SKM-1 treated with dmso at 0.1 percent for 144 hours (cell line): ENCODE results near the gene ZDHHC11.

Source experiments
- DNase-seq: peaks from one replicate; lab custom pipeline; 2025; ENCODE audit not compliant: unreplicated experiment; lab: John Stamatoyannopoulos, UW

ZDHHC11 gene

DNA sequence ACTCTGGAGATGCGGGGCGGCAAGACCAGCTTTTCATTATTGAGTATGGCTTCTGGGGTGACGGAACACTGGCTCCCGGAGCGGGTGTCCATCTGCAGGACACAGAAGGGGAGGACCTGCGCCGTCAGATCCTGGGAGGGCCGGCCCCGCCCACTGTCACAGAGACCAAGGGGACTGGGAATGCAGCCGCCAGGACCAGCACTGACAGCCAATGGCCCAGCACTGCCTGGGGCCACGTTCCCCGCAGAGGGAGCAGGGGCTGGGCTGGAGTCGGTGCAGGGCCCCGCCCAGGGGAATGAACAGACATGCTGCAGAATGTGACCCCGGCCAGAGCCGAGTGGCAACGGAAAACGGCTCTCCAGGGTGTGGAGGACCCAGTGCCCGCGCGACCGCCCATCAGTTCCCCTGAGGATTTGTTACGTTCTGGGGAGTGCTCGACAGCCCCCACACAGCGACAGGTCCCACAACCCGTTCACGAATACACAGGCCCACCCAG is at the start of gene ZDHHC11:
TSS of gene ZDHHC11 (minus strand) at position 476 of the 496 bp plus-strand sequence. CDS start at position 92, 384 bp downstream.
- DNase-seq: no peak

GRCh38 chr5:893711-894110 is 42.9 kb upstream of the ZDHHC11 start:
- DNase-seq: no peak

DNA sequence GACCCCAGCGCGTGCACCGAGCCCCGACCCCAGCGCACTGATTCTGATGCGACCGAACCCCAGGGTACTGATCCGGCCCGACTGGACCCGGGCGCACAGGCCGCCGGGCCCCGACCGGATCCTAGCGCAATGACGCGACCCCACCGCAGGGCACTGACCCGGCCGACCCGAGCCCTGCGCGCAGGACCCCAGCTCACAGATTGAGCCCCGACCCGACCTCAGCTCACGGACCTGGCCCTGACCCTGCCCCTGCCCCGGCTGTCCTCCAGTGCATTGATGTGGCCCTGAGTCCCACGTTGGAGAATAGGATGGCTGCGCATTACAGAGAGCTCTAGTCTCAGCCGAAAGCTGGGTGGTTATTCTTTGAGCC is 42.3 kb upstream of the ZDHHC11 start:
- no peak for DNase-seq

GRCh38 chr5:892394-893136 is 41.8 kb upstream of the ZDHHC11 start, which contains the start of the genes BRD9 and TRIP13:
TSS of gene BRD9 (minus strand) at chr5:892801. CDS start at chr5:892657, 144 bp downstream.
TSS of gene TRIP13 (plus strand) at chr5:892884. CDS start at chr5:892999, 115 bp downstream.
- DNase-seq: peak; percentile 69

DNA sequence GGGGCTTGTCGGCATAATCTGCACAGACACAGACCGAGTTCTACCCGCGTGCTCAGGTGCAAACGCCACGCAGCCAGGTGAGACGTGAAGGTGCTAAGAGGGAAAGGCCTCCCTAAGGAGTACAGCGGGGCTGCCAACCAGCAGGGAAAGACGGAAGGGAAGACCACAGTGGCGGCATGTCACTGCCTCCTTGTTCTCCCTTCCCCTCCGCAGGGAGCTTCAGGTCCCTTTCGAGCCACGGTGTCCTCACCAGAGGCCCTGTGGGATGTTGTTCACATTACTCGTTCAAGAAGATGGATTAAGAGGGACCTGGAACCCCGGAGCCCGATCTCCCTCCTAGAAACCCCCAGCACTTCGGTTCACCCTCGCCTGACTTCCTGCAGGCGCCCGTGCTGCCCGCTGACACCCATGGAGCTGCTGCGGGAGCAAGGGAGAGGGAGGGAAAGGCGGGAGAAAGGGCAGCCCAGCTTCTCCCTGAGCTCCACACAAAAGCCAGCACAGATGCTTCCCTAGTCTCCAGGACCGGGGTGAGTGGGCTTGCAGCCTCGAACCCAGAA is 41.1 kb upstream of the ZDHHC11 start:
- no peak for DNase-seq

DNA sequence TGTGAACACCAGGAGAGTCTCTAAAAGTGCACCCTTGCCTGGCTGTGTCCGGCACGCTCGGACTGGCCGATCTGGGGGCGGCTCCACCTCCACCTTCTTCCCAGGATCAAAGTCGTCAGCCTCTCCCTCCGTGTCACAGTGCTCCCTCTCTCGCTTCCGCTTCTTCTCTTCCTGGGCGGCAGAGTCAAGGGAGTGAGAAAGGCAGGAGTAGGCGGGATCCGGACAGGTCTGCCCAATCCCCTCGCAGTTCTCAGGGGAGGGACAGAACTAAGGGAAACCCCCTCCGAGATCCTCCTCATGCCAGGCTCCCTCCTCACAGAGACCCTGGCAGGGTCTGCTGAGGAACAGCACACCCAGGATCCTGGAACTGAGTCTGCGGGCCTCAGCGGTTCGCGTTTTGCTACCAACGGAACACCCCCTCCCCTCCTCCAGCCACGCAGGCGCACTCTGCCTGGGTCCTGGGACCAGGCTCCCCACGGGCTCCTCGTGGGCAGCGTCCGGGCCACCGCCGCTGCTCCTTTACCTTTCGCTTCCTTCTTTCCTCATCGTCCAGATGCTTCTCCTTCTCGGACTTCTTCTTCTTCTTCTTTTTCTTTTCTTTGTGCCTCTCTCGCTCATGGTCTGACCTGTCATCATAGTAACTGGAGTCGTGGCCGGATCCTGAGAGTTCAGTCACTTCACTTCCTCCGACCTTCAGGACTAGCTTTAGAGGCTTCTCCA is 40.5 kb upstream of the ZDHHC11 start:
- DNase-seq: no peak

DNA sequence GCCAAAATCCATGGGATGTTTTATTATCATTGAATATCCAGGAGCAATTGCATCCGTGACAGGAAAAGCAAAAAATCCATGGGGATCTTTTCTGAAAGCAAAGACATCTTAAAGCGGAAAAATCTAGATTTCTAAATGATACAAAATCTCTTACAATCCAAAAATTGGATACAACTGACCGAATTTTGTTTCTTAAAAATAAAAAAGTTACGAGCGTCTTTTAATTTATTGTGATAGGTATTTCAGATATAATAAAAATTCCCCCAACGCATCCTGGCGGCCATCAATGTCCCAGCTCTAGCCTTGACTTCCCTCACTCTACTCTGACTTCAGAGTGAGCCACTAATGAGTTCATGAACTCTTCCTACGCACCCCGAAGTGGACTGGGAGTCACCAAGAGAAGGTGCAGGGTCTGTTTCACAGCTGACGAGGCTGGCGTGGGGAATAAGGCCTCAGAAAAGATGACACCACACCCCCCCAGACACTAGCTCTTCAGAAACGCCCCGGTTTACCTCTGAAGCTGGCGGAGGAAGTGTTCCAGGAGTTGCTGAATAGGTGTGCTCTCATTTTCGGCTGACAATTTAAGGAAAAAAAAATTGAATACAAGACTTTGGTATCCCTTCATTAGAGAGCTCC is 38.4 kb upstream of the ZDHHC11 start:
- DNase-seq: no peak

DNA sequence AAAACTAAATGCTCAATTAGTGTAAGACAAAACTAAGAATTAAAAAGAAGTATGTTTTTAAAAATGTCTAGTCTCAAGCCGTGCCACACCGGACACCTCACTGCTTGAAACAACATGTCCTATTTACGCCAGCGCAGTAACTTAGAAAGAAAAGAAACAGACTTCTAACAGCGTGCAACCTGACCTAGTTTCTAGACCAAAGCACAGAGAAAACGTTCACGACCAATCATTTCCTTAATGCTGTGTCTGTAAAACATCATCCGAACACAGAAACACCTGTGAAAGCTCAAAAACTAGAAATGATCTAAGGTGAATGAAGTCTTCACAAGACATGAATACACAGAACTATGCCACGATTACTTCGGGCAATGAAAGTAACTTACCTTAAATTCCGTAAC is 37.9 kb upstream of the ZDHHC11 start:
- DNase-seq: no peak

- DNase-seq: no peak
These were observed 37.3 kb upstream of the ZDHHC11 start for GRCh38 chr5:887947-888637.

- no peak for DNase-seq
These were observed 36.0 kb upstream of the ZDHHC11 start for GRCh38 chr5:886716-887325.

DNA sequence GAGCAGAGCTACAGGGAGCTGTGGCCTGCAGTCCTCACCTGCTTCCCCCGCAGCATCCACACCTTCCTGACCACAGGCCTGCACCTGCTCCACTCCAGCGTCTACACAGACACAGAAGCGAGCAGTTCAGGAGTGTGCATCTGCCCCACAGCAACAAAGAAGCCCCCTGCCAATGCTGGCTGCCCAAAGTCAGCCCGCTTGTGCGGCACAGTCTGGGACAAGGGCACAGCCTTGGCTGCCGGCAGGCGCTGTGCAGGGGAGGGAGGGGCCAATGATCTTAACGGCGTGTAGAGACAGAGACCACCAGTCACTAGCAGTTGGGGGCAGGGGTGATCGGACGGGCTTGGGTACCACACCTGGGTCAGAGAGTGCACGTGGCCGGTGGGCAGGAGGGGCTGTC is 35.2 kb upstream of the ZDHHC11 start:
- no peak for DNase-seq

DNA sequence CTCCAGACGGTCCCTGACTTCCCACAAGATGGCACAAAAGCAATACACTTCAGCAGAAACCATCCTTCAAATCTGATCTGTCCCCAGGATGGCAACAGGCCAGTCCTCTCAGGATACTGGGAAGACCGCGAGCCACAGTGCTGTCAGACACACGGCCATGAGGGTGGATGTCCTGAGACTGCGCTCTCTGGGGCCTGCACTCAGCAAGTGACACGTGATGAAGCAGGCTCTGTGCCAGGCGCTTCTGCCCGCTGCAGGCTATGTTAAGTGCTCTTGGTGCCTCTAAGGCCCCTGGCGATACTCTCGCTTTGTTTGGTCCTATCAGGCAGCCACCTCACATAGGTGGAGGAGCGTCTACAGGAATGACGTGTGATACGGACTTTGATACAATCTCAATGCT is 34.7 kb upstream of the ZDHHC11 start:
- no peak for DNase-seq

DNA sequence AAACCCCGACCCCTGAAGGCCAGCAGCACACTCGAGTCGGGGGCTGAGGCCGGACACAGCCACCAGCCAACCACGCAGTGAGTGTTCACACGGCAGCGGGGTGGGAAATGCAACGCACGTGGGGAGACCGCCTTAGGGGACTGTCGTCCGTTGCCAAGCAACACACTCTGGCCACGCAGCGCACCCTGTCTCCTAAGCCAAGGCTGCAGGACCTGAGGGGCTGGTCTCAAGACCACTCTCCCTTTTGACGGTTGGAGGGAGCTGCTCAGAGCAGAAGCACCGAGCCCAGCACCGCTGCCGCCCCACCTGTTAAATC is 34.3 kb upstream of the ZDHHC11 start:
- no peak for DNase-seq

DNA sequence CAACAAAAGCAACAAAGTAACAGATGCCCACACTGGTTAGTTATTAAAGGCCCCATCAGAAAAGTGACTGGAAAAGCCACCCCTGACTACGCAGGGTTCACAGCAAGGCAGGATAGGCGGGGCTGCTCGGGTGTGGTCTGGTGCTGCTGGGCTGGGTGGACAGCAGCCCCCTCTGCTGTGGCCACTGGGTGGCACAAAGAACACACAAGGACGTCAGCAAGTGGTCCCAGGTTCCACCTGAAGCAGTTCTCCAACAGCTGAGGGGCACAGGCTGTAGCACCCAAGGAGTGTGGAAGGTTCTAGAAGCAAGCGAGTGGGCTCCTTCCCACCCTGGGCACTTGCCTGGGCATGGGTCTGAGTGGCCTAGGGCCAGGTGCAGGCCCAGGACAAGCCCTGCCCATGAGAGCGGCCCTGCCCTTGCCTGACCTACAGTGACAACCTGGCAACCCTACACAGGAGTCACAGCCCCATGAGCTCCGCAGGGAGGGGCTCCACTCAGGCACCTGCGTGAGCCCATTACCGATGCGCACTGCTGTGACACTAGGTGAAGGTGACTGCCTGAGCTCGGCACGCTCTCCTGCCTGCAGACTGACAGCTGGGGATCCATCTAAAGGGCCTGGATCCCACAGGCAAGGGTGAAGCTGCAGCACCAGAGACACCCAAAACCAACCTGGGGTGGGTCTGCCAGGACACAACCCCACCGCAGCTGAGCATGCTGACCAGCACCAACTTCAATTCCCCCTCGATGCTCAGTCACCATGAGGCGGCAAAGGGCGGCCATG is 33.8 kb upstream of the ZDHHC11 start:
- no peak for DNase-seq

GRCh38 chr5:883475-884181 is 32.8 kb upstream of the ZDHHC11 start:
- DNase-seq: no peak

DNA sequence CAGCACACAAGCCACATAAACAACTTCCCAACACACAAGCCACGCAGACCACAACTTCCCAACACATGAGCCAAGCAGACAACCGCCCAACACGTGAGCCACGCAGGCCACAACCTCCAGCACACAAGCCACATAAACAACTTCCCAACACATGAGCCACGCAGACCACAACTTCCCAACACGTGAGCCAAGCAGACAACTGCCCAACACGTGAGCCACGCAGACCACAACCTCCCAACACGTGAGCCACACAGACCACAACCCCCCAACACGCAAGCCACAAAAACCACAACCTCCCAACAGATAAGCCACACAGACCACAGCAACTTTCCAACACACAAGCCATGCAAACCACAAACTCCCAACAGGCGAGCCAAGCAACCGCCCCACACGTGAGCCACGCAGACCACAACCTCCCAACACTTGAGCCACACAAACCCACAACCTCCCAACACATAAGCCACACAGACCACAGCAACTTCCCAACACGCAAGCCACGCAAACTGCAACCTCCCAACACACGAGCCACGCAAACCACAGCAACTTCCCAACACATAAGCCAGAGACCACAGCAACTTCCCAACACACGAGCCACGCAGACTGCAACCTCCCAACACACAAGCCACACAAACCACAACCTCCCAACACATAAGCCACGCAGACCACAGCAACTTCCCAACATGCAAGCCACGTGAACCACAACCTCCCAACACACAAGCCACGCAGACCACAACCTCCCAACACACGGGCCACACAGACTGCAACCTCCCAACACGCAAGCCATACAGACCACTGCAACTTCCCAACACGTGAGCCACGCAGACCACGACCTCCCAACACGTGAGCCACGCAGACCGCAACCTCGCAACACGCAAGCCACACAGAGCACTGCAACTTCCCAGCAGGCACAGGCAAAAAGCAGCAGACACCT is 31.7 kb upstream of the ZDHHC11 start:
- DNase-seq: no peak

DNA sequence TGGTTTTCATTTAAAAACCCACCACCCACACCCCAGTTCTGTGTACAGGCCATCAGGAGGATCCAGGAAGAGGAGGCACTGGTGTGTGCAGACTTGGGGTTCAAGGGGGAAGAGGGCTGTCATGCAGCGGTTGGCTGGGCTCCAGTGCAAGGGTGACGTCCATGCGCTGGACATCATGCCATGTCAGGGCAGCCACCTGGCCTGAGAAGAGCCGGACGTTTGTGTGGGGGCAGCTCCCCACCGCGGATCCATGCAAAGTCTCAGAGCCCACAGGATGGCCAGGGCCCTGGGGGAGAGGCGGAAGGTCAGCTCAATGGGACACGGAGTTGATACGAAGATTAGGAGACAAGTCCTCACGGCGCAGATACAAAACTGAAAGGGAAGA is 30.8 kb upstream of the ZDHHC11 start:
- DNase-seq: no peak
